GM21576 (cell line): Measurements from ENCODE around the gene FAM120B.

Experiments
- ATAC-seq: cut with Tn5 transposase; IDR thresholded peaks from one replicate; pipeline ENCODE4 v1.9.1; 2021; ENCODE audit warnings: mild to moderate bottlenecking, moderate library complexity; ENCODE audit not compliant: unreplicated experiment

FAM120B gene

DNA sequence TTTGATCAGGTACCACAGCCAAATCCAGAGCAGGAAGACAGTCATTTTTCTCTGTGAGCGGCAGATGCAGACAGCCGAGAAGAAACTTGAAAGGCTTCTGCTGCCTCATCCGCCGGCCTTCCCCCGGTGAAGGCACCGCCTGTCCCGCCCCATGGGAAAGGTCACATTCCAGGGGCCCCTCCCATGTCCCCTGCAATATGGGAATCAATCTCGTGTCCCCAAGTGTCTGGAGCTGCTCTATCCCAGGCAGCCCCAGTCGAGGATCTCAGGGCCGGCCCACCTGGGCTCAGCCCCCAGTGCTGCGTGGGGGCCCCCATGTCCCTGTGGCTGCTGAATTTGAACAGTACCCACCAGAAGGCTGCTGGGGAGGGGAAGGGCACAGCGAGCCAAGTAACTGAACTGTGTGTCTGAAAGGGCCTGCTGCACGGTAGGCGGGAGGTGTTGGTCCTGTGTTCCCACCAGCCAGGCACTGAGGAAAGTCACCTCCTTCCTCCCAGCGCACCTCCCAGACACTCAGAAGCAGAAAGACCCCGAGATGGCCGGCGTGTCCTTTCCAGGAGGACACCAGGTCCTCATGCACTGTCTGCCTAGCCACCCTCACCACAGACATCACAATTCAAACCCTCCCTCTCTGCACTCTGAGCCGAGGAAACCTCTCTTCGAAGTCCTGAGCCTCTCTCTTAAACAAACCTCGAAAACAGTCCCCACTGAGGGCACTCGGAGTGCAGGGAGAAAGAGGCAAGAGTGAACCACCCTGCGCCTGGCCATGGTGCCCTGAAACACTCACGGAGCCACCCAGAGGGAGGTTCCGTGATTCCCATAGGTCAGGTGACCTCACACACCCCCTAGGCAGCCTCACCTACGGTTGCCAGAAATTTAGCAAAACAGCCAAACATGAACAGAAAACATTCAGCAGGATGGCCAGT lies 147.3 kb downstream of the FAM120B start:
- ATAC-seq = no peak

DNA sequence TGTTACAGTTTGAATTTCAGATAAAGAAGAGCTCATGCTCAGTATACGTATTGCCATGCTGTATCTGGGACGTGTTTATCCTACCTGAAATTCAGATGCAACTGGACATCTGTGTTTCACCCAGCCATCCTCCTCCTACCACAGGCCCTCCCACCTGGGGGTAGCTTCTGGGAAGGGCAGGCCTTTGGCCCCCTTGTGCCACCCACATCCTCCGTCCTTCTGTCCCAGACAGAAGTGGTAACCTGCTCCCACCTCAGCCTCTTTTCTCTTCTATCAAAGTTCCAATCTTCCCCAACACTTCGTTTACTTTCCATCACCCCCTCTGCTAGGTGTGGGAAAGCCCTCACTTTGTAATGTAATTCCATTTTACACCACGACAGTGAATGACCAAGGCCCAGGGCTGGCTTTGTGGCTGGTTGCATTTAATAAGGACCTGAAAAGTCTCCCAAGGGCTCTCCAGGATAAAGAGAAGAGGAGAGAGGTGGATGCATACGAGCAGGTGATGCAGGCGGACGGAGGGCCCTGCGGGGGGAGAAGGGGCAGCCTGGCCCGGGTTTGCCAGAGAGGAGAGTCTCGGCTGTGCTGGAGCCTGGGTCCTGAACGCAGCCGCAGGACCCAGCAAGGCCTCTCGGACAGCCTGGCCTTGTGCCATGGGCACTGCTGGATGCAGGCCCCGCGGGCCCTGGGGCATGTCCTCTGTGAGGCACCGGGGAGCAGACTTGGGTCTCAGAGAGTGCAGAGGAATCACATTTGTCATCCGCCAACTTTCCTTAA lies 148.1 kb downstream of the FAM120B start:
- ATAC-seq = no peak

DNA sequence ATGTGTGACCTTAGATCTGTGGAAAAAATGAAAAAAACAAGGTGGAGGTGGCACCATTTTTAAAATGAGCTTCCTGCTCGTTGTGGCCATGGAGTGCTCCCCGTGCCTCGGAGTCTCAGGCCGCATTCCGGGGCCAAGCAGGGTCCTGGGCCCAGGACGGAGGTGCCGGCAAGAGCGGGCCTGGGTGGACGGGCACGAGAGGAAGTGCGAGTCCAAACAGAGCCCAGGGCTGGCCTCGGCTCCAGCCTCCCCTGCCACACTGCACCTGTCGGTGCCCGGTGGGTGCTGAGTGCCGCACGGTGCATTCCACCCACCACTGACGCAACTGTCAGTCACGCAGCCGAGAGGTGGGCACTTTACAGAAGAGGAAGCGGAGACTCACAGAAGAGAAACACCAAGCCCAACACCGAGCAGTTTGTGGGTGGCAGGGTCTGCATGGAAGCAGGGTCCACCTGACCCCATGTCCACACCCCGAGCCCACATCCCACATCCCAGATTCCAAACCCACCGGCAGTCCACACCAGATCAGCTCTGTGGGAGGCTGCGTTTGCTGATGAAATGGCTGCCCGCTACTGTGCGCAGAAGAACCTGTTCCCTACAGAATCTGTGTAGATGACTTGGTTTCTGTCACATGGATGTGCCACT lies 148.9 kb downstream of the FAM120B start:
- no peak for ATAC-seq

DNA sequence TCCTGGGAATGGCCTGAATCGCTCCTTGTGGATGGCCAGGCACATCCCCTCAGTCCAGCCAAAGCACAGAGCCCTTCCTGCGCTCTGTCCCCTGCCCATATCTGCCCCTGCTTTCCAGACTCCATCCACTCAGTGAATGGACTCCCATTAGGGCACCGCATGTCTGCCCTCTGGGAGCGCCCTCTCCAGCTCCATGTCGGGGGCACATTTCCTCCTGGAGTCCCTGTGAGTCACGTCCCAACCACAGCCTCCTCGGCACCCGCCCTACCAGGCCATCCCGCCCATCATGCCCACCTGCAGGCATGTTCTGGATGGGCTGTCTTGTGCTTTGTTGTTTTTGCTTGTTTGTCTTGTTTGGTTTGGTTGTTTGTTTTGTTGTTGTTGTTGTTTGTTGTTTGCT lies 149.8 kb downstream of the FAM120B start:
- ATAC-seq = no peak
